ENCODE measurements around the gene NDUFV3.
"Not testable (repeated sequence)": the region's sequence is repeated elsewhere in the genome, so short reads cannot be mapped to it uniquely, and the experiment has no call there.

The NDUFV3 gene

GRCh38 chr21:42855937-42856335, 37.2 kb upstream of the NDUFV3 start:
- no peak overlapping the region for H3K4me3 ChIP-seq (ENCODE audit: low read depth, low read length)

- H3K4me3 ChIP-seq (ENCODE audit: low read depth, low read length), result no peak overlapping the region
Measured at GRCh38 chr21:42857216-42857615, 35.9 kb upstream of the NDUFV3 start.

GRCh38 chr21:42858185-42858847, 34.8 kb upstream of the NDUFV3 start:
- H3K4me3 ChIP-seq (ENCODE audit: low read depth, low read length), result no peak overlapping the region

- H3K4me3 ChIP-seq (ENCODE audit: low read depth, low read length), result no peak overlapping the region
Measured at GRCh38 chr21:42858957-42859890, 33.9 kb upstream of the NDUFV3 start.

- no peak overlapping the region for H3K4me3 ChIP-seq (ENCODE audit: low read depth, low read length)
Measured at GRCh38 chr21:42859891-42860230, 33.2 kb upstream of the NDUFV3 start.

- no peak overlapping the region for H3K4me3 ChIP-seq (ENCODE audit: low read depth, low read length)
Measured at GRCh38 chr21:42860345-42860744, 32.8 kb upstream of the NDUFV3 start.

- no peak overlapping the region for H3K4me3 ChIP-seq (ENCODE audit: low read depth, low read length)
Measured at GRCh38 chr21:42861311-42861847, 31.7 kb upstream of the NDUFV3 start.

GRCh38 chr21:42861848-42862400, 31.2 kb upstream of the NDUFV3 start:
- H3K4me3 ChIP-seq (ENCODE audit: low read depth, low read length), result no peak overlapping the region

GRCh38 chr21:42862774-42863503, 30.2 kb upstream of the NDUFV3 start:
- no peak overlapping the region for H3K4me3 ChIP-seq (ENCODE audit: low read depth, low read length)

GRCh38 chr21:42863504-42863870, 29.6 kb upstream of the NDUFV3 start:
- H3K4me3 ChIP-seq (ENCODE audit: low read depth, low read length), result no peak overlapping the region

- H3K4me3 ChIP-seq (ENCODE audit: low read depth, low read length), result no peak overlapping the region
Measured at GRCh38 chr21:42864286-42864685, 28.8 kb upstream of the NDUFV3 start.

- H3K4me3 ChIP-seq (ENCODE audit: low read depth, low read length), result no peak overlapping the region
Measured at GRCh38 chr21:42864815-42865775, 28.0 kb upstream of the NDUFV3 start.

- no peak overlapping the region for H3K4me3 ChIP-seq (ENCODE audit: low read depth, low read length)
Measured at GRCh38 chr21:42865776-42866160, 27.3 kb upstream of the NDUFV3 start.

- H3K4me3 ChIP-seq (ENCODE audit: low read depth, low read length), result no peak overlapping the region
Measured at GRCh38 chr21:42868196-42868595, 24.9 kb upstream of the NDUFV3 start.

- H3K4me3 ChIP-seq (ENCODE audit: low read depth, low read length), result no peak overlapping the region
Measured at GRCh38 chr21:42873096-42873495, 20.0 kb upstream of the NDUFV3 start.

GRCh38 chr21:42875811-42876210, 17.3 kb upstream of the NDUFV3 start:
- H3K4me3 ChIP-seq (ENCODE audit: low read depth, low read length), result not testable (repeated sequence)

- peak overlapping the region; percentile 97 for H3K4me3 ChIP-seq (ENCODE audit: low read depth, low read length)
Measured at GRCh38 chr21:42878678-42878992, 14.5 kb upstream of the NDUFV3 start.

- H3K4me3 ChIP-seq (ENCODE audit: low read depth, low read length), result peak within 1 kb of the TSS; percentile 97
Measured at GRCh38 chr21:42878993-42879787, 13.9 kb upstream of the NDUFV3 start, which contains the start of gene WDR4. WDR4 (minus strand) TSS chr21:42879539; CDS start chr21:42879495, 44 bp downstream.

GRCh38 chr21:42880352-42880751, 12.8 kb upstream of the NDUFV3 start:
- H3K4me3 ChIP-seq (ENCODE audit: low read depth, low read length), result peak overlapping the region; percentile 97

Measured in iPS-11a (cell line).